ENCODE data around the gene NGDN.

The NGDN gene

GRCh38 chr14:23518709-23519108 is 49.2 kb downstream of the NGDN start:
- H3K9me3 Mint-ChIP-seq = no peaks in the 10 kb centered on the region
- no peaks in the 10 kb centered on the region for H3K4me1 Mint-ChIP-seq
- ATAC-seq = no peak
- H3K27ac Mint-ChIP-seq = no peak overlapping the region
- peaks cover 11% of the 10 kb centered on the region for H3K36me3 Mint-ChIP-seq
- no peak overlapping the region for H3K4me3 Mint-ChIP-seq
- no peaks in the 10 kb centered on the region for H3K27me3 Mint-ChIP-seq

GRCh38 chr14:23520899-23521533 is 51.5 kb downstream of the NGDN start:
- no peaks in the 10 kb centered on the region for H3K27me3 Mint-ChIP-seq
- no peak for ATAC-seq
- no peaks in the 10 kb centered on the region for H3K36me3 Mint-ChIP-seq
- H3K9me3 Mint-ChIP-seq = no peaks in the 10 kb centered on the region
- H3K27ac Mint-ChIP-seq = no peak overlapping the region
- no peaks in the 10 kb centered on the region for H3K4me1 Mint-ChIP-seq
- no peak overlapping the region for H3K4me3 Mint-ChIP-seq

DNA sequence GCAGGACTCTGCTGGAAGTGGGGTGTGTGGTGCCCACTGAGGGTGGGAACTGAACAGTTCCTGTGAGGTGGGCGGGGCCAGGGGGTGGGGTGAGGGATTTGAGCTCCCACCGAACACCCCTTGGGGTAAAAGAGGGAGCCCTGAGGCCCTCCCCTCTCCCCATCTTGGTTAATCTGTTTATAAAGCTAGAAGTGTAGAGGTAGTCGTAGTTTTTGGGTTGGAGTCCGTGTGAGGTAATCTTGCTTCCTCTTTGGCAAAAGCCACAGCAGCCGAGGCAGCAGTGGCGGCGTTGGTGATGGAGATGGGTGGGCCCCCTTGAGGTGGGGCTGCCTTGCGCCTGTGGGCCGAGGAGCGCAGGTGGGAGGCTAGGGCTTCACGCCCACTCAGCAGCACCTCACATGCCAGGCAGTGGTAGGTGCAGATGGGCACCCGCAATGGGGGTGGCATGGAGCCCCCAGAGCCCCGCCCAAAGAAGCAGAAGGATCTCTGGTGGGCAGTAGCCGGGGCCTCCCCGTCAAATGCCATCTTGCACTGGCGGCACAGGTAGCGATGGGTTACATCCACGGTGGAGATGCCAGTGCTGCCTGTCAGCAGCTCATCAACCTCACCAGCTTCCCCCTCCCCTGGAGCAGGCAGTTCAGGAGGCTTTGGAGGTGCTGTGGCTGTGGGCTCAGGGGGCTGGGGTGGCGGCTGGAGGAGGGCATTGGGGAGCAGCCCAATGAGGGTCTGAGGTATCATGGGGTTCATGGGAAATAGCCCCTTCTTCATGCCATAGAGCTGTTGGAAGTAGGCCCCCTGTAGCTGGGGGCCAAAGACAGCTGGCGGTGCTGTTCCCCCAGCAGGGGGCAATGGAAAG is 52.5 kb downstream of the NGDN start:
- H3K9me3 Mint-ChIP-seq = no peaks in the 10 kb centered on the region
- no peaks in the 10 kb centered on the region for H3K36me3 Mint-ChIP-seq
- H3K4me3 Mint-ChIP-seq = no peak overlapping the region
- no peak for ATAC-seq
- H3K4me1 Mint-ChIP-seq = no peaks in the 10 kb centered on the region
- H3K27me3 Mint-ChIP-seq = no peaks in the 10 kb centered on the region
- H3K27ac Mint-ChIP-seq = no peak overlapping the region

GRCh38 chr14:23522643-23523198 is 53.2 kb downstream of the NGDN start:
- no peaks in the 10 kb centered on the region for H3K27me3 Mint-ChIP-seq
- H3K9me3 Mint-ChIP-seq = no peaks in the 10 kb centered on the region
- H3K4me3 Mint-ChIP-seq = no peak overlapping the region
- H3K27ac Mint-ChIP-seq = no peak overlapping the region
- no peaks in the 10 kb centered on the region for H3K4me1 Mint-ChIP-seq
- no peaks in the 10 kb centered on the region for H3K36me3 Mint-ChIP-seq
- ATAC-seq = no peak

DNA sequence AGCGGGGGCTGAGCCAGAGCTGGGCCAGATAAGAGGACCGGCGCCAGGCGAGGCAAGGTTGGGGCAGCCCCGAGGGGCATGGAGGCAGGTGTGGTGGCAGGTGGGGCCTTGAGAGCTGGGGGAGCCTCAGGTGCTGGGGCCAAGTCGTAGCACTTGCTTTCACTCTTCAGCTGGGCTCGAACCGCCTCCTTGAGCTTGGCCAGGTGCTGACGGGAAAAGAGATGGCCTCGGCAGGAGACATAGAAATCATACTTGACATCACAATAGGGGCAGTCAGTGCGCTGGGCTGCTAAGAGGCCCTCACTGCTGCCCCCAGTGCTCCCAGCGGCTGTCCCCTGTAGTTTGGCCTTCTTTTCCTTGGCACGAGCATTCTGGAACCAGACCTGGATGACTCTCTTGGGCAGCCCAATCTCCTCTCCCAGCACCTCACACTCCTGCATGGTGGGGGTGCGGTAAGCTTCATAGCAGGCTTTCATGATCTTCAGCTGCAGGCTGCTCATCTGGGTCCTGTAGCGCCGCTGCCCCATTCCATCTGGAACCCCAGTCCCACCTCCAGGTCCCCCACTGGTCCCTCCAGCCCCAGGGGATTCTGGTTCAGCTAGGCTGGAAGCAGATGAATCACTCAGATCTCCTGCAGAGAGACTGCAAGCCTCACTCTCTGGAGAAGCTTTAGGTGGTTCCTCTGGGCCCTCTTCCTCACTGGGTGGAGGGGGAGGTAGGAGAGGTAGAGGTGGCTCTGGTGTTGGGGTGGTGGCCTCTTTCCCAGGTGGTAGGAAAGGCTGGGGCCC is 53.9 kb downstream of the NGDN start:
- Mint-ChIP-seq H3K27me3 (no peaks in the 10 kb centered on the region), H3K4me3 (no peak overlapping the region), H3K4me1 (no peaks in the 10 kb centered on the region), H3K36me3 (no peaks in the 10 kb centered on the region), H3K27ac (no peak overlapping the region), H3K9me3 (no peaks in the 10 kb centered on the region)
- no peak for ATAC-seq

GRCh38 chr14:23524954-23525353 is 55.5 kb downstream of the NGDN start:
- no peaks in the 10 kb centered on the region for H3K27me3 Mint-ChIP-seq
- H3K4me3 Mint-ChIP-seq = no peak overlapping the region
- H3K27ac Mint-ChIP-seq = no peak overlapping the region
- no peaks in the 10 kb centered on the region for H3K9me3 Mint-ChIP-seq
- H3K36me3 Mint-ChIP-seq = no peaks in the 10 kb centered on the region
- no peak for ATAC-seq
- no peaks in the 10 kb centered on the region for H3K4me1 Mint-ChIP-seq

- no peak for ATAC-seq
- Mint-ChIP-seq H3K4me3 (no peak overlapping the region), H3K9me3 (no peaks in the 10 kb centered on the region), H3K36me3 (no peaks in the 10 kb centered on the region), H3K27me3 (no peaks in the 10 kb centered on the region), H3K27ac (no peak overlapping the region), H3K4me1 (no peaks in the 10 kb centered on the region)
These were observed 56.1 kb downstream of the NGDN start for GRCh38 chr14:23525611-23526010.
